Colon (tissue), 2 donors: ENCODE measurements around the gene MTF1.

Experiments used
- FAIRE-seq: peaks from 2 replicates; lab custom pipeline; 2012; peaks lifted over from hg19 to GRCh38; lab: Jason Lieb, UNC
- donor health status: control.
- donor health status: control.

Gene MTF1

GRCh38 chr1:37828410-37829074 is 30.9 kb downstream of the MTF1 start:
- FAIRE-seq: no peak

- no peak for FAIRE-seq
Observed at GRCh38 chr1:37825506-37825905, 33.9 kb downstream of the MTF1 start.

- FAIRE-seq: no peak
Observed at GRCh38 chr1:37824001-37824400, 35.4 kb downstream of the MTF1 start.

GRCh38 chr1:37822906-37823815 is 36.2 kb downstream of the MTF1 start:
- no peak for FAIRE-seq

- FAIRE-seq: no peak
Observed at GRCh38 chr1:37821481-37821880, 37.9 kb downstream of the MTF1 start.

- no peak for FAIRE-seq
Observed at GRCh38 chr1:37817481-37817880, 41.9 kb downstream of the MTF1 start.

- FAIRE-seq: no peak
Observed at GRCh38 chr1:37814252-37814651, 45.1 kb downstream of the MTF1 start.

GRCh38 chr1:37813529-37814145 is 45.8 kb downstream of the MTF1 start:
- FAIRE-seq: no peak

- no peak for FAIRE-seq
Observed at GRCh38 chr1:37811027-37811655, 48.3 kb downstream of the MTF1 start.

- no peak for FAIRE-seq
Observed at GRCh38 chr1:37809942-37810341, 49.5 kb downstream of the MTF1 start.

GRCh38 chr1:37808369-37809319 is 50.7 kb downstream of the MTF1 start:
- no peak for FAIRE-seq

- no peak for FAIRE-seq
Observed at GRCh38 chr1:37807555-37808368, 51.6 kb downstream of the MTF1 start, which contains the start of the genes C1orf122 and YRDC. Gene C1orf122 (plus strand): TSS chr1:37807790. CDS start chr1:37808405, 615 bp downstream. Gene YRDC (minus strand): TSS chr1:37808208. CDS start chr1:37808180, 28 bp downstream.

- FAIRE-seq: no peak
Observed at GRCh38 chr1:37807220-37807554, 52.2 kb downstream of the MTF1 start.

GRCh38 chr1:37802439-37802838 is 57.0 kb downstream of the MTF1 start:
- no peak for FAIRE-seq

- FAIRE-seq: no peak
Observed at GRCh38 chr1:37797750-37798345, 61.5 kb downstream of the MTF1 start.

GRCh38 chr1:37795340-37796125 is 63.9 kb downstream of the MTF1 start:
- no peak for FAIRE-seq

- no peak for FAIRE-seq
Observed at GRCh38 chr1:37794372-37795339, 64.7 kb downstream of the MTF1 start.
